BLaER1 treated with 17β-estradiol and CSF1 and Interleukin-3, amounts not matched to agents 10 nM and 100 nM (cell line): ENCODE results near the gene MSI2.

Experiments used
- H3K27ac ChIP-seq, 11 experiments: shearing (Covaris generic); formaldehyde crosslinking; 2 replicates each; pipeline ENCODE4 v1.8.1; 2022
- H3K27me3 ChIP-seq, 11 experiments: shearing (Covaris generic); formaldehyde crosslinking; 2 replicates each; pipeline ENCODE4 v1.8.1; 2022
- H3K36me3 ChIP-seq, 11 experiments: shearing (Covaris generic); formaldehyde crosslinking; 2 replicates each; pipeline ENCODE4 v1.8.1; 2022
- H3K4me1 ChIP-seq, 10 experiments: shearing (Covaris generic); formaldehyde crosslinking; 2 replicates each; pipeline ENCODE4 v1.8.1; 2022
- H3K4me2 ChIP-seq, 11 experiments: shearing (Covaris generic); formaldehyde crosslinking; 2 replicates each; pipeline ENCODE4 v1.8.1; 2022
- H3K4me3 ChIP-seq, 10 experiments: shearing (Covaris generic); formaldehyde crosslinking; 2 replicates each; pipeline ENCODE4 v1.8.1; 2022
- H3K9ac ChIP-seq, 11 experiments: shearing (Covaris generic); formaldehyde crosslinking; 2 replicates each; pipeline ENCODE4 v1.8.1; 2022
- H3K9me3 ChIP-seq, 11 experiments: shearing (Covaris generic); formaldehyde crosslinking; replicated peaks in 1 of 11; 2 replicates each; pipeline ENCODE4 v1.8.1; 2022
- H4K20me1 ChIP-seq, 11 experiments: shearing (Covaris generic); formaldehyde crosslinking; 2 replicates each; pipeline ENCODE4 v1.8.1; 2022
- Cebpa-rat ChIP-seq, 11 experiments: shearing (Covaris generic); IDR thresholded peaks; 2 replicates each; pipeline ENCODE4 v1.8.1; 2022

MSI2 gene

GRCh38 chr17:57733085-57733484 lies 476.8 kb downstream of the MSI2 start:
- no peak overlapping the region for H3K4me2 ChIP-seq
- H3K9me3 ChIP-seq: peaks cover 0 to 7% (median 1%) of the 10 kb centered on the region in 11 experiments; a peak in 16 of 22 replicates
- TF ChIP-seq Cebpa-rat (IDR thresholded peaks at IDR 0.05): no peak
- no peaks in the 10 kb centered on the region for H4K20me1 ChIP-seq
- H3K27me3 ChIP-seq: no peaks in the 10 kb centered on the region
- no peak overlapping the region for H3K4me3 ChIP-seq
- peaks cover 0 to 5% (median 0%) of the 10 kb centered on the region in 11 experiments; a peak in 2 of 22 replicates for H3K36me3 ChIP-seq
- peaks cover 0 to 78% (median 63%) of the 10 kb centered on the region in 10 experiments; a peak in 16 of 20 replicates for H3K4me1 ChIP-seq
- H3K9ac ChIP-seq: no peak overlapping the region
- no peak overlapping the region for H3K27ac ChIP-seq
